CD14-positive monocyte (primary cell): ENCODE data around the gene EME2. TPM values are rescaled to one million over a fixed set of nuclear protein-coding genes. Genes with fewer than 3 reads are reported as not detected.
"Not testable (repeated sequence)": the region's sequence is repeated elsewhere in the genome, so short reads cannot be mapped to it uniquely, and the experiment has no call there.

Experiments used
- DNase-seq, 3 donors: peaks; one replicate each; pipeline ENCODE4 v3.0.0-alpha.2; 2011 to 2022
- H2AFZ ChIP-seq: 2 replicates; pipeline ENCODE4 v1.6.0; 2012; ENCODE audit warnings: mild to moderate bottlenecking, low read depth, low read length, inconsistent platforms; ENCODE audit not compliant: insufficient read depth, poor library complexity, severe bottlenecking
- H3K27ac ChIP-seq, 2 donors: 1 replicate in 1 of 2; 2 replicates in 1 of 2; pipeline ENCODE4 v1.5.1; 2012 to 2013; ENCODE audit warnings: low read length in 2 of 2, control low read depth in 1 of 2, inconsistent platforms in 1 of 2, low read depth in 1 of 2, mild to moderate bottlenecking in 1 of 2
- H3K27me3 ChIP-seq, 2 donors: one replicate each; pipeline versions ENCODE4 v1.6.0 to v1.6.1; 2011 to 2013; ENCODE audit warnings: low read length in 2 of 2; ENCODE audit not compliant: control insufficient read depth in 2 of 2, insufficient read depth in 2 of 2
- H3K36me3 ChIP-seq, 2 donors: replicated peaks in 1 of 2; 1 replicate in 1 of 2; 2 replicates in 1 of 2; pipeline versions ENCODE4 v1.5.1 to v1.6.1; 2012 to 2013; ENCODE audit warnings: low read length in 2 of 2, control low read depth in 1 of 2, inconsistent platforms in 1 of 2, mild to moderate bottlenecking in 1 of 2; ENCODE audit not compliant: insufficient read depth in 2 of 2, control insufficient read depth in 1 of 2
- H3K4me1 ChIP-seq, 2 donors: 1 replicate in 1 of 2; 2 replicates in 1 of 2; pipeline versions ENCODE4 v1.5.1 to v1.6.1; 2012 to 2013; ENCODE audit warnings: low read length in 2 of 2, control low read depth in 1 of 2, inconsistent platforms in 1 of 2, mild to moderate bottlenecking in 1 of 2, moderate library complexity in 1 of 2; ENCODE audit not compliant: insufficient read depth in 2 of 2, control insufficient read depth in 1 of 2
- H3K4me2 ChIP-seq: replicated peaks from 2 replicates; pipeline ENCODE3; 2012; ENCODE audit warnings: low read length, moderate library complexity, mild to moderate bottlenecking; ENCODE audit not compliant: poor library complexity, severe bottlenecking; ENCODE audit errors: extremely low read depth
- H3K4me3 ChIP-seq, 3 experiments: fragments of 200-600 bp in 1 of 3; sonication (generic) in 1 of 3; replicated peaks in 1 of 3; 1 replicate in 2 of 3; 2 replicates in 1 of 3; pipeline ENCODE4 v1.5.1; 2011 to 2013; ENCODE audit warnings: low read length in 3 of 3, mild to moderate bottlenecking in 3 of 3, control low read depth in 2 of 3, low read depth in 2 of 3, inconsistent platforms in 1 of 3, moderate library complexity in 1 of 3
- H3K79me2 ChIP-seq: 2 replicates; pipeline ENCODE4 v1.6.0; 2012; ENCODE audit warnings: mild to moderate bottlenecking, control low read depth, inconsistent platforms, low read length, moderate library complexity; ENCODE audit not compliant: insufficient read depth
- H3K9ac ChIP-seq: 2 replicates; pipeline ENCODE4 v1.6.0; 2017; ENCODE audit warnings: low read length, mild to moderate bottlenecking; ENCODE audit not compliant: insufficient read depth, poor library complexity, severe bottlenecking
- H3K9me3 ChIP-seq, 2 donors: replicated peaks in 1 of 2; 1 replicate in 1 of 2; 2 replicates in 1 of 2; pipeline versions ENCODE4 v1.5.1 to v1.6.1; 2012 to 2013; ENCODE audit warnings: low read length in 2 of 2, control low read depth in 1 of 2; ENCODE audit not compliant: control insufficient read depth in 1 of 2, insufficient read depth in 1 of 2
- H4K20me1 ChIP-seq: 2 replicates; pipeline ENCODE4 v1.6.0; 2012; ENCODE audit warnings: mild to moderate bottlenecking, low read length, control low read depth, moderate library complexity; ENCODE audit not compliant: insufficient read depth
- H3K27ac Mint-ChIP-seq, 7 donors: one replicate each; pipeline ENCODE4 v1.8.0; 2020; ENCODE audit warnings: mild to moderate bottlenecking in 7 of 7, mixed read lengths in 7 of 7, moderate library complexity in 6 of 7, inconsistent platforms in 2 of 7
- H3K27me3 Mint-ChIP-seq, 3 donors: one replicate each; pipeline ENCODE4 v1.8.0; 2021 to 2022; ENCODE audit warnings: low read depth in 3 of 3, mild to moderate bottlenecking in 3 of 3, mixed read lengths in 3 of 3, moderate library complexity in 3 of 3, inconsistent platforms in 1 of 3
- H3K36me3 Mint-ChIP-seq, 2 donors: one replicate each; pipeline ENCODE4 v1.8.0; 2020; ENCODE audit warnings: mixed read lengths in 2 of 2, inconsistent platforms in 1 of 2, mild to moderate bottlenecking in 1 of 2
- H3K4me1 Mint-ChIP-seq: one replicate; pipeline ENCODE4 v1.8.0; 2020; ENCODE audit warnings: mild to moderate bottlenecking, mixed read lengths
- H3K4me3 Mint-ChIP-seq, 2 donors: one replicate each; pipeline ENCODE4 v1.8.0; 2020; ENCODE audit warnings: mild to moderate bottlenecking in 2 of 2, mixed read lengths in 2 of 2, moderate library complexity in 1 of 2
- H3K9me3 Mint-ChIP-seq, 7 donors: one replicate each; pipeline ENCODE4 v1.8.0; 2020 to 2022; ENCODE audit warnings: mixed read lengths in 7 of 7, mild to moderate bottlenecking in 6 of 7, moderate library complexity in 6 of 7, inconsistent platforms in 2 of 7
- CTCF ChIP-seq: fragments of 200-600 bp; IDR thresholded peaks from one replicate; pipeline ENCODE4 v1.8.0; 2022; ENCODE audit warnings: antibody characterized with exemption, mild to moderate bottlenecking
- WGBS: methylation state at CpG from one replicate; pipeline ENCODE4 v1.1.5; 2013; ENCODE audit warnings: missing lambda C conversion rate; ENCODE audit not compliant: insufficient coverage; 5-methylcytosine and 5-hydroxymethylcytosine counted together
- intact Hi-C, 2 donors: fragments of 100-400 bp; cut with micrococcal nuclease; formaldehyde crosslinking; loops; one replicate each; pipeline versions ENCODE4 v1.15.0 to v1.15.1; 2023
- polyA plus RNA-seq, 3 donors: library from polyadenylated mRNA; depleted of rRNA in 1 of 3; unstranded in 2 of 3; stranded (reverse) in 1 of 3; fragments of 300-500 nt in 2 of 3; fragments of >200 nt in 1 of 3; fragmentation: Illumina TruSeq in 2 of 3; gene quantifications; 1 replicate in 2 of 3; 2 replicates in 1 of 3; pipeline ENCODE4 v1.2.3, GENCODE V29; 2012 to 2021

EME2 gene
- polyA plus RNA-seq, 3 donors, result 0.26 to 36.6 (median 0.48) TPM

- intact Hi-C loops, result no loop called here
- no peak for TF ChIP-seq CTCF
- no peak overlapping the region for H2AFZ ChIP-seq
- peaks cover 53% of the 10 kb centered on the region for H4K20me1 ChIP-seq
- H3K27ac Mint-ChIP-seq, result peak overlapping the region; percentile 2 to 81 (median 56)
- H3K9ac ChIP-seq, result no peak overlapping the region
- WGBS, result 95% methylated on average over 7 of the region's 14 CpGs
- peaks cover 60 to 63% of the 10 kb centered on the region in 2 donors for H3K36me3 ChIP-seq
- H3K9me3 Mint-ChIP-seq, result peaks cover 0 to 10% (median 2%) of the 10 kb centered on the region in 7 donors
- no peaks in the 10 kb centered on the region for H3K27me3 ChIP-seq
- H3K4me3 Mint-ChIP-seq, result no peak overlapping the region
- H3K36me3 Mint-ChIP-seq, result peaks cover 46 to 58% of the 10 kb centered on the region in 2 donors
- peak overlapping the region; percentile 50 to 64 for H3K27ac ChIP-seq
- peaks cover 13 to 14% of the 10 kb centered on the region in 2 donors for H3K4me1 ChIP-seq
- peaks cover 12% of the 10 kb centered on the region for H3K4me1 Mint-ChIP-seq
- no peak for DNase-seq
- H3K79me2 ChIP-seq, result peaks cover 15% of the 10 kb centered on the region
- H3K9me3 ChIP-seq, result peaks cover 0 to 16% of the 10 kb centered on the region in 2 donors
- peaks cover 0 to 3% (median 0%) of the 10 kb centered on the region in 3 donors for H3K27me3 Mint-ChIP-seq
- no peak overlapping the region for H3K4me2 ChIP-seq
- no peak overlapping the region for H3K4me3 ChIP-seq
These were observed 40.5 kb upstream of the EME2 start for GRCh38 chr16:1732071-1732470.

GRCh38 chr16:1732551-1732987, 40.0 kb upstream of the EME2 start:
- intact Hi-C loops, H3K9ac ChIP-seq, H3K4me3 Mint-ChIP-seq, H3K4me3 ChIP-seq, H3K27me3 ChIP-seq, H2AFZ ChIP-seq, DNase-seq, H3K27me3 Mint-ChIP-seq, H3K4me2 ChIP-seq: not testable (repeated sequence)
- peak overlapping the region in 2 of 7 donors; percentile 26 to 50 for H3K27ac Mint-ChIP-seq
- Histone ChIP-seq H3K79me2 (peaks cover 10% of the 10 kb centered on the region), H3K36me3 (peaks cover 55 to 58% of the 10 kb centered on the region in 2 donors), H3K27ac (peak overlapping the region in 1 of 2 donors; percentile 64), H3K9me3 (peaks cover 0 to 16% of the 10 kb centered on the region in 2 donors), H4K20me1 (peaks cover 48% of the 10 kb centered on the region), H3K4me1 (peaks cover 13 to 14% of the 10 kb centered on the region in 2 donors)
- peaks cover 41 to 53% of the 10 kb centered on the region in 2 donors for H3K36me3 Mint-ChIP-seq
- H3K9me3 Mint-ChIP-seq, result peaks cover 0 to 10% (median 2%) of the 10 kb centered on the region in 7 donors
- H3K4me1 Mint-ChIP-seq, result peaks cover 12% of the 10 kb centered on the region
- 99% methylated on average over 21 of the region's 21 CpGs for WGBS
